GM12872 (cell line): ENCODE measurements around the gene PPP1R12B.

Experiments used
- TF ChIP-seq, protein P1 (sequence below): IDR thresholded peaks from 3 replicates; pipeline ENCODE4 v1.5.1; 2011; ENCODE audit warnings: low read depth, mild to moderate bottlenecking, low read length, moderate library complexity; ENCODE audit not compliant: insufficient read depth

PPP1R12B gene, protein sequence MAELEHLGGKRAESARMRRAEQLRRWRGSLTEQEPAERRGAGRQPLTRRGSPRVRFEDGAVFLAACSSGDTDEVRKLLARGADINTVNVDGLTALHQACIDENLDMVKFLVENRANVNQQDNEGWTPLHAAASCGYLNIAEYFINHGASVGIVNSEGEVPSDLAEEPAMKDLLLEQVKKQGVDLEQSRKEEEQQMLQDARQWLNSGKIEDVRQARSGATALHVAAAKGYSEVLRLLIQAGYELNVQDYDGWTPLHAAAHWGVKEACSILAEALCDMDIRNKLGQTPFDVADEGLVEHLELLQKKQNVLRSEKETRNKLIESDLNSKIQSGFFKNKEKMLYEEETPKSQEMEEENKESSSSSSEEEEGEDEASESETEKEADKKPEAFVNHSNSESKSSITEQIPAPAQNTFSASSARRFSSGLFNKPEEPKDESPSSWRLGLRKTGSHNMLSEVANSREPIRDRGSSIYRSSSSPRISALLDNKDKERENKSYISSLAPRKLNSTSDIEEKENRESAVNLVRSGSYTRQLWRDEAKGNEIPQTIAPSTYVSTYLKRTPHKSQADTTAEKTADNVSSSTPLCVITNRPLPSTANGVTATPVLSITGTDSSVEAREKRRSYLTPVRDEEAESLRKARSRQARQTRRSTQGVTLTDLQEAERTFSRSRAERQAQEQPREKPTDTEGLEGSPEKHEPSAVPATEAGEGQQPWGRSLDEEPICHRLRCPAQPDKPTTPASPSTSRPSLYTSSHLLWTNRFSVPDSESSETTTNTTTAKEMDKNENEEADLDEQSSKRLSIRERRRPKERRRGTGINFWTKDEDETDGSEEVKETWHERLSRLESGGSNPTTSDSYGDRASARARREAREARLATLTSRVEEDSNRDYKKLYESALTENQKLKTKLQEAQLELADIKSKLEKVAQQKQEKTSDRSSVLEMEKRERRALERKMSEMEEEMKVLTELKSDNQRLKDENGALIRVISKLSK

DNA sequence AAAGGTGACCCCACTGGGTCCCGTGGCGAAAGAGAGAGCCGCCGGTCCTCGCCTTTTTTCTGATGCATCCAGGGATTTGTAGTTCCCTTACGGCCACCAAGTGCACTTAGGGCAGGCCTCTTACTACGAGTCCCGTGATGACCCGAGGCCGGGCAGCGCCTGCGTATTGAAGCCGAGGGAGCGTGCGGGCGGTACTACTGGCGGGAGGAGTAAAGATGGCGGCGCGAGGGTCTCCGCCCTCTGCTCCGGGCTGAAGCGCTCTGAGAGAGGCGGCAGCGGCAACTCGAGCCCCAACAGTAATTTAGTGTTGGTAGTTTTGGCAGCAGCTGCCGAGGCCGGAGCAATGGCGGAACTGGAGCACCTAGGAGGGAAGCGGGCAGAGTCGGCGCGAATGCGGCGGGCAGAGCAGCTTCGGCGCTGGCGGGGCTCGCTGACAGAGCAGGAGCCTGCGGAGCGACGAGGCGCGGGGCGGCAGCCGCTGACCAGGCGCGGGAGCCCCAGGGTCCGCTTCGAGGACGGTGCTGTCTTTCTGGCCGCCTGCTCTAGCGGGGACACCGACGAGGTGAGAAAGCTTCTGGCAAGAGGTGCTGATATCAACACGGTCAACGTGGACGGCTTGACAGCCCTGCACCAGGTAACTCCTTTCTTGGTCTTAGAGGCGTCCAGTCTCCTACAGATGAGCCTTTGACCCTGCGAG is at the start of gene PPP1R12B:
PPP1R12B (plus strand) TSS at position 191 of the 697 bp plus-strand sequence; CDS start at position 344, 153 bp downstream.
- TF ChIP-seq, protein P1, sequence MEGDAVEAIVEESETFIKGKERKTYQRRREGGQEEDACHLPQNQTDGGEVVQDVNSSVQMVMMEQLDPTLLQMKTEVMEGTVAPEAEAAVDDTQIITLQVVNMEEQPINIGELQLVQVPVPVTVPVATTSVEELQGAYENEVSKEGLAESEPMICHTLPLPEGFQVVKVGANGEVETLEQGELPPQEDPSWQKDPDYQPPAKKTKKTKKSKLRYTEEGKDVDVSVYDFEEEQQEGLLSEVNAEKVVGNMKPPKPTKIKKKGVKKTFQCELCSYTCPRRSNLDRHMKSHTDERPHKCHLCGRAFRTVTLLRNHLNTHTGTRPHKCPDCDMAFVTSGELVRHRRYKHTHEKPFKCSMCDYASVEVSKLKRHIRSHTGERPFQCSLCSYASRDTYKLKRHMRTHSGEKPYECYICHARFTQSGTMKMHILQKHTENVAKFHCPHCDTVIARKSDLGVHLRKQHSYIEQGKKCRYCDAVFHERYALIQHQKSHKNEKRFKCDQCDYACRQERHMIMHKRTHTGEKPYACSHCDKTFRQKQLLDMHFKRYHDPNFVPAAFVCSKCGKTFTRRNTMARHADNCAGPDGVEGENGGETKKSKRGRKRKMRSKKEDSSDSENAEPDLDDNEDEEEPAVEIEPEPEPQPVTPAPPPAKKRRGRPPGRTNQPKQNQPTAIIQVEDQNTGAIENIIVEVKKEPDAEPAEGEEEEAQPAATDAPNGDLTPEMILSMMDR = no peak

- TF ChIP-seq, protein P1 = no peak
Measured at GRCh38 chr1:202302166-202302565, 46.3 kb upstream of the PPP1R12B start.

- TF ChIP-seq, protein P1 = no peak
Measured at GRCh38 chr1:202304375-202304774, 44.1 kb upstream of the PPP1R12B start.

- TF ChIP-seq, protein P1 = no peak
Measured at GRCh38 chr1:202305168-202305567, 43.3 kb upstream of the PPP1R12B start.

DNA sequence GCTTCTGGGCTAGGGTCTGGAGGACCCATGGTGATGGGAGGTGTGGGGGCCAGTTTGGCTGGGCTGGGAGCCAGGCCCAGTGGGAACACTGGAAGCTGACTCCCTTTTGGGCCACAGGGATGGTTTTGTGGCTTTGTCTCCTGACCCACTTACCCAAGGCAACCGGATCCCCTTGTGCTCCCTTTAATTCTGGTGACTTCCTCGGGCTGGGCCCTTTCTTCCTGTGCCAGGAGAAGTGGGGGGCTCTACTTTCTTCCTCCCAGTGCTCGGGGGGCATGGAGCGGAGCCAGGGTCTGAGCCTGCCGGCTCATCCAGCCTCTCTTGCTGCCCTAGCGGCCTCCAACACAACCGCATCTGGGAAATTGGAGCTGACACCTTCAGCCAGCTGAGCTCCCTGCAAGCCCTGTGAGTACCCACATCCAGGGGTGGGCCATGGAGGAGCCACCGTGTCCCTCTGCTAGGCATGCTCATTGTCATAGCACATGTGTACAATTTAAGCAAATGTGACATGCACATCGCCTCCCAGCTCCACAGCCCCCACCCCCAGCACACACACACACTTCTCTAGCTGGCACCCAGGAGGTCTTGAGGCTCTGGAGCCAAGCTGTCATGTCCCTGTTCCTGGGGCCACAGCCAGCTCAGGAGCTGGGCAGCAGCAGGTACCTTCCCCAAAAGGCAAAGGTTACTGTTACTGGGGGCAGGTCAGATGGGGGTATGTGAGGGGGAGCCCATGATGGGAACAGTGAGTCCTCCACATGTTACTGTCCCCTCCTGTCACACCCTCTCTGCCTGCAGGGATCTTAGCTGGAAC is 41.8 kb upstream of the PPP1R12B start:
- TF ChIP-seq, protein P1 = no peak

DNA sequence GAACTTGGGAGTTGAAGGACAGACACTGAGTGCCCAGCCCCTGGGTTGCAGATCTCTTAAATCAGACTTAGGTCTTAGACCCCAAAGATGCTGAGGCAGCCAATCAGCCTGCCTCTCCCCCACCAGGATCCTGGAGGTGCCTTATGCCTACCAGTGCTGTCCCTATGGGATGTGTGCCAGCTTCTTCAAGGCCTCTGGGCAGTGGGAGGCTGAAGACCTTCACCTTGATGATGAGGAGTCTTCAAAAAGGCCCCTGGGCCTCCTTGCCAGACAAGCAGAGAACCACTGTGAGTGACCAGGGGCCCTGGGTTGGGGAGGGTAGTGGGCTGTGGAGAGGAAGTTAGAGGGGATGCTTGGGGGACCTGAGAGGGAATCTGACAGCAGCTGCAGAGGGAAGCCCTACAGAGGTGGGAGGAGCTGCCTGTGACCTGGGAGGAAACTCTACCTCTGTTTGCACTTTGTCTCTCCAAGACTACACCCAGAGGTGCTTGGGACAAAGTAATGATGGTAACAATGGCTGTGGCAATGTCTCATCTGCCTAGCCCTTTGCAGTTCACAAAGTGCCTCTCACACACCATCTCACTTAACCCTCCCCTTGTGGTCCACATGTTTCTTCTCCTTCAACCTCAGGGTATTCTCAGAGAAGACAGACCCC is 38.3 kb upstream of the PPP1R12B start:
- TF ChIP-seq, protein P1 = no peak
